Neural progenitor cell (in vitro differentiated cells): ENCODE measurements around the gene ITPK1. TPM values are rescaled to one million over a fixed set of nuclear protein-coding genes. Genes with fewer than 3 reads are reported as not detected.

Source experiments
- DNase-seq: peaks from one replicate; pipeline ENCODE4 v3.0.0-alpha.2; 2016; ENCODE audit warnings: low spot score
- H2AFZ ChIP-seq: fragments of 200-600 bp; sonication (generic); replicated peaks from 2 replicates; pipeline ENCODE4 v1.6.1; 2016; ENCODE audit warnings: antibody characterized with exemption
- H3F3A ChIP-seq: fragments of 200-600 bp; sonication (generic); 2 replicates; pipeline ENCODE4 v1.6.1; 2016; ENCODE audit warnings: antibody characterized with exemption, low read depth
- H3K27ac ChIP-seq: fragments of 200-600 bp; sonication (generic); 2 replicates; pipeline ENCODE4 v1.5.1; 2016; ENCODE audit warnings: mild to moderate bottlenecking
- H3K27me3 ChIP-seq: fragments of 200-600 bp; sonication (generic); 2 replicates; pipeline ENCODE4 v1.6.1; 2016; ENCODE audit warnings: mild to moderate bottlenecking, moderate library complexity
- H3K36me3 ChIP-seq: fragments of 200-600 bp; sonication (generic); 2 replicates; pipeline ENCODE4 v1.5.1; 2016
- H3K4me1 ChIP-seq: fragments of 200-600 bp; sonication (generic); 2 replicates; pipeline ENCODE4 v1.6.1; 2016; ENCODE audit warnings: mixed run types
- H3K4me2 ChIP-seq: fragments of 200-600 bp; sonication (generic); 2 replicates; pipeline ENCODE4 v1.6.1; 2016
- H3K4me3 ChIP-seq: fragments of 200-600 bp; sonication (generic); 2 replicates; pipeline ENCODE4 v1.5.1; 2016
- H3K79me2 ChIP-seq: fragments of 200-600 bp; sonication (generic); 2 replicates; pipeline ENCODE4 v1.6.1; 2016; ENCODE audit warnings: low read depth
- H3K9ac ChIP-seq: fragments of 200-600 bp; sonication (generic); 2 replicates; pipeline ENCODE4 v1.6.1; 2016
- H3K9me3 ChIP-seq: fragments of 200-600 bp; sonication (generic); 2 replicates; pipeline ENCODE4 v1.5.1; 2016; ENCODE audit warnings: low read depth
- H4K20me1 ChIP-seq: fragments of 200-600 bp; sonication (generic); 2 replicates; pipeline ENCODE4 v1.6.1; 2016; ENCODE audit warnings: low read depth
- H3K27ac Mint-ChIP-seq: 3 replicates; pipeline ENCODE4 v1.8.0; 2021; ENCODE audit warnings: mixed read lengths
- H3K27me3 Mint-ChIP-seq: 2 replicates; pipeline ENCODE4 v1.8.0; 2022; ENCODE audit warnings: low read depth, mild to moderate bottlenecking, inconsistent platforms, moderate library complexity, mixed read lengths; ENCODE audit not compliant: insufficient read depth
- H3K36me3 Mint-ChIP-seq: 3 replicates; pipeline ENCODE4 v1.8.0; 2021; ENCODE audit warnings: mixed read lengths
- H3K4me1 Mint-ChIP-seq: 3 replicates; pipeline ENCODE4 v1.8.0; 2021; ENCODE audit warnings: mixed read lengths
- H3K4me3 Mint-ChIP-seq: 3 replicates; pipeline ENCODE4 v1.8.0; 2021; ENCODE audit warnings: mild to moderate bottlenecking, moderate library complexity, mixed read lengths
- H3K9me3 Mint-ChIP-seq: 3 replicates; pipeline ENCODE4 v1.8.0; 2020; ENCODE audit warnings: mixed read lengths
- EZH2 ChIP-seq: fragments of 200-600 bp; sonication (generic); IDR thresholded peaks from 2 replicates; pipeline ENCODE4 v1.6.1; 2017; ENCODE audit warnings: antibody characterized with exemption, mild to moderate bottlenecking, moderate library complexity
- EZH2phosphoT487 ChIP-seq: fragments of 200-600 bp; sonication (generic); IDR thresholded peaks from 2 replicates; pipeline ENCODE4 v1.6.1; 2017; ENCODE audit warnings: antibody characterized with exemption
- total RNA-seq: library from RNA; depleted of rRNA; stranded (reverse); fragments of >200 nt; gene quantifications from 2 replicates; pipeline ENCODE4 v1.2.3, GENCODE V29; 2015; ENCODE audit warnings: low replicate concordance
- TF ChIP-seq, protein P1 (sequence below): fragments of 200-600 bp; sonication (generic); IDR thresholded peaks from 2 replicates; pipeline ENCODE4 v1.5.1; 2017; ENCODE audit warnings: antibody characterized with exemption, mild to moderate bottlenecking

The ITPK1 gene
- total RNA-seq, 1 donor from 2014 or later = 25.8 TPM

DNA sequence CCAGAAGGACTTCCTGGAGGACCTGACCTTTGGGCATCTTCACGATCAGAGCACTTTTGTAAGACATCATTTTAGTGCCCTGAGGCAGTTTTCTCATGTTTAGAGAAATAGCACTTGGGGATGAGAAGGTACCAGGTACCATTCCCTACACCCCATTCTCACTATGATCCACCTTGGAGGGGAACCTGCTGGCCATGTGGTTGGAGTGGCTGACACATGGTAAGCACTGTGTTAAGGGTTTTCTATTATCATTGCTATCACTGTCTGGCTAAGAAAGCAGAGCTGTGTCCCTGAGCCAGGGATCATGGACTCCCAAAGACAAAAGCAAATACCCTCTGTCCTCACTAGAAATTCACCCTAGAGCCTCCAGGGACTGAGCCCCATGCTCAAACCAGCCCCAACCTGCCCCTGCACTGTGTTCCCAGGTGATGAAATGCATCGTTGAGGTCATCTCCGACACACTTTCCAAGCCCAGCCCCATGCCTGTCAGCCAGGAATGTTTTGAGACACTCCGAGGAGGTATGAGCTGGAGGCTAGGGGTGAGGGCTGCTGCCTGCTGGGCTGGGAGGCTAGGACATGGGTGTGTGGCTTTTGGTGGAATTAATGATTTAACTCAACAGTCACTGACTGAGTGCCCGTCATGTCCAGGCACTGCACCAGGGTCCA is 189.4 kb downstream of the ITPK1 start:
- H2AFZ ChIP-seq = no peak overlapping the region
- no peak overlapping the region for H3K9ac ChIP-seq
- Mint-ChIP-seq H3K4me3 (no peak overlapping the region), H3K27ac (no peak overlapping the region), H3K36me3 (no peaks in the 10 kb centered on the region), H3K9me3 (no peaks in the 10 kb centered on the region), H3K27me3 (peaks cover 28% of the 10 kb centered on the region), H3K4me1 (peaks cover 5% of the 10 kb centered on the region)
- H3F3A ChIP-seq = no peaks in the 10 kb centered on the region
- H3K4me3 ChIP-seq = no peak overlapping the region
- no peak for DNase-seq
- H3K4me1 ChIP-seq = no peaks in the 10 kb centered on the region
- H3K36me3 ChIP-seq = no peaks in the 10 kb centered on the region
- TF ChIP-seq EZH2phosphoT487 (no peak), EZH2 (no peak)
- TF ChIP-seq, protein P1, sequence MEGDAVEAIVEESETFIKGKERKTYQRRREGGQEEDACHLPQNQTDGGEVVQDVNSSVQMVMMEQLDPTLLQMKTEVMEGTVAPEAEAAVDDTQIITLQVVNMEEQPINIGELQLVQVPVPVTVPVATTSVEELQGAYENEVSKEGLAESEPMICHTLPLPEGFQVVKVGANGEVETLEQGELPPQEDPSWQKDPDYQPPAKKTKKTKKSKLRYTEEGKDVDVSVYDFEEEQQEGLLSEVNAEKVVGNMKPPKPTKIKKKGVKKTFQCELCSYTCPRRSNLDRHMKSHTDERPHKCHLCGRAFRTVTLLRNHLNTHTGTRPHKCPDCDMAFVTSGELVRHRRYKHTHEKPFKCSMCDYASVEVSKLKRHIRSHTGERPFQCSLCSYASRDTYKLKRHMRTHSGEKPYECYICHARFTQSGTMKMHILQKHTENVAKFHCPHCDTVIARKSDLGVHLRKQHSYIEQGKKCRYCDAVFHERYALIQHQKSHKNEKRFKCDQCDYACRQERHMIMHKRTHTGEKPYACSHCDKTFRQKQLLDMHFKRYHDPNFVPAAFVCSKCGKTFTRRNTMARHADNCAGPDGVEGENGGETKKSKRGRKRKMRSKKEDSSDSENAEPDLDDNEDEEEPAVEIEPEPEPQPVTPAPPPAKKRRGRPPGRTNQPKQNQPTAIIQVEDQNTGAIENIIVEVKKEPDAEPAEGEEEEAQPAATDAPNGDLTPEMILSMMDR = no peak
- no peaks in the 10 kb centered on the region for H3K79me2 ChIP-seq
- H3K4me2 ChIP-seq = no peak overlapping the region
- H4K20me1 ChIP-seq = peaks cover 8% of the 10 kb centered on the region
- H3K27ac ChIP-seq = no peak overlapping the region
- H3K9me3 ChIP-seq = no peaks in the 10 kb centered on the region
- peaks cover 48% of the 10 kb centered on the region for H3K27me3 ChIP-seq

DNA sequence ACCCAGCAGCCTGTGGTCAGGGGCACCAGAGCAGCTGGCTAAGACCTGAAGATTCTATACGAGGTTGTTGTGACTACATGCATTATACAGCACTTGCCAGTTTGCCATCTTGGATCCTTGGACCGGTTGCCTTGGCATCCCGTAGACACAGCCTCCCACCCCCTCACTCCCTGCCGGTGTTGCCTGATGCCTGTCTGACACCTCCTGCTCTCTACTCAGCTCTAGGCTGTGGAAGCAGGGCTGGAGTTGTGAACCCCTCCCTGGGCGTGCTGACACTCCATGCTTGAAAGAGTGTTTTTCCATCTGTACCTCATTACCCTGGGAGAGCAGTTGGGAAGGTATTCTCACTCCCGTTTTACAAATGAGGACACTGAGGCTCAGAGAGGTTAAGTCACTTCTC is 190.3 kb downstream of the ITPK1 start:
- H3K27me3 Mint-ChIP-seq = peaks cover 33% of the 10 kb centered on the region
- TF ChIP-seq, protein P1 = no peak
- TF ChIP-seq EZH2 (no peak), EZH2phosphoT487 (no peak)

DNA sequence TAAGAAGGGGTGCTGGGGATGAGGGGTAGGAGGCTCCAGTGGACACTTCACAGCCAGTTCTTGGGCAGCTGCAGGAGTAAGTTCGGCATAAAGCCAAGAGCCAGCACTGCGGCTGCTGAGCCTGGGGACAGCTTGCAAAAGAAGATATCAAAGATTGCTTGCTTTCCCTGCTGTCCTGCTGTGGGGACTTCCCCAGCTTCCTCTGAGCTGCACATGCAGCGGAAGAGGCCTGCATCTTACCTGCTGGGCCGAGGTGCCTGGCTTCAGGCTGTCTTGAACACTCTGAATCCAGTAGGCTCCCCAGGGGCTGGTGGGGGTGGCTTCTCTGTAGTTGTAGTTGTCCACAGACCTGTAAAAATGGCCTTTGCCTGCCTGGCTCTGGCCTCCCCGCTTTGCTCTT is 191.5 kb downstream of the ITPK1 start:
- H3K9ac ChIP-seq = no peak overlapping the region
- H3K27me3 Mint-ChIP-seq = peaks cover 43% of the 10 kb centered on the region
- DNase-seq = no peak

More for the DNA sequence above, 190.3 kb downstream of the ITPK1 start:
- no peak overlapping the region for H3K27ac Mint-ChIP-seq
- Histone ChIP-seq H3K4me1 (no peaks in the 10 kb centered on the region), H3K9ac (no peak overlapping the region), H3K4me3 (no peak overlapping the region), H3K27me3 (peaks cover 57% of the 10 kb centered on the region), H3K27ac (no peak overlapping the region), H4K20me1 (peaks cover 8% of the 10 kb centered on the region), H3F3A (no peaks in the 10 kb centered on the region), H3K9me3 (no peaks in the 10 kb centered on the region), H2AFZ (no peak overlapping the region), H3K4me2 (no peak overlapping the region), H3K36me3 (no peaks in the 10 kb centered on the region), H3K79me2 (no peaks in the 10 kb centered on the region)
- H3K36me3 Mint-ChIP-seq = no peaks in the 10 kb centered on the region
- H3K4me1 Mint-ChIP-seq = peaks cover 5% of the 10 kb centered on the region
- H3K9me3 Mint-ChIP-seq = no peaks in the 10 kb centered on the region
- H3K4me3 Mint-ChIP-seq = peak overlapping the region; percentile 18
- no peak for DNase-seq

More for the DNA sequence above, 191.5 kb downstream of the ITPK1 start:
- Histone ChIP-seq H4K20me1 (peaks cover 8% of the 10 kb centered on the region), H3K4me2 (no peak overlapping the region), H3K9me3 (no peaks in the 10 kb centered on the region), H3K27me3 (peaks cover 69% of the 10 kb centered on the region), H3K36me3 (no peaks in the 10 kb centered on the region), H3K79me2 (no peaks in the 10 kb centered on the region), H2AFZ (no peak overlapping the region), H3F3A (no peaks in the 10 kb centered on the region), H3K4me1 (no peaks in the 10 kb centered on the region), H3K27ac (no peak overlapping the region), H3K4me3 (no peak overlapping the region)
- H3K4me1 Mint-ChIP-seq = peaks cover 5% of the 10 kb centered on the region
- no peak overlapping the region for H3K27ac Mint-ChIP-seq
- TF ChIP-seq EZH2phosphoT487 (no peak), EZH2 (no peak)
- TF ChIP-seq, protein P1 = no peak
- no peaks in the 10 kb centered on the region for H3K9me3 Mint-ChIP-seq
- H3K4me3 Mint-ChIP-seq = peak overlapping the region; percentile 27
- no peaks in the 10 kb centered on the region for H3K36me3 Mint-ChIP-seq
